PC-9 (cell line): ENCODE results near the gene HENMT1. TPM values are rescaled to one million over a fixed set of nuclear protein-coding genes. Genes with fewer than 3 reads are reported as not detected.
"Not testable (repeated sequence)": the region's sequence is repeated elsewhere in the genome, so short reads cannot be mapped to it uniquely, and the experiment has no call there.

Experiments
- BruUV-seq: library from RNA; stranded (reverse); fragments of 400-500 nt; replicated peaks from 2 replicates; lab custom pipeline; 2021; lab: Mats Ljungman, UMichigan
- CTCF ChIA-PET: fragments of 300-600 bp; sonication (Branson Sonifier 250); formaldehyde crosslinking; loops from one replicate; lab custom pipeline; 2022; ENCODE audit warnings: antibody characterized with exemption; lab: Charles Lee
- POLR2A ChIA-PET: fragments of 300-600 bp; sonication (Branson Sonifier 250); formaldehyde crosslinking; loops from one replicate; lab custom pipeline; 2022; ENCODE audit warnings: antibody characterized with exemption; ENCODE audit not compliant: unreplicated experiment; lab: Charles Lee
- DNase-seq, 2 experiments: peaks; one replicate each; pipeline versions ENCODE4 v3.0.0 to v3.0.0-alpha.2; 2015 to 2022; ENCODE audit warnings: mixed read lengths in 1 of 2
- H2AFZ ChIP-seq: fragments of 200-600 bp; sonication (generic); 2 replicates; pipeline ENCODE4 v1.8.1; 2017; ENCODE audit warnings: antibody characterized with exemption
- H3F3A ChIP-seq: fragments of 200-600 bp; sonication (generic); 2 replicates; pipeline ENCODE4 v1.8.1; 2017; ENCODE audit warnings: antibody characterized with exemption, mild to moderate bottlenecking, low read depth; ENCODE audit not compliant: insufficient read depth
- H3K27ac ChIP-seq: fragments of 200-600 bp; sonication (generic); 2 replicates; pipeline ENCODE4 v1.6.1; 2016; ENCODE audit warnings: mixed run types
- H3K27me3 ChIP-seq: fragments of 200-600 bp; sonication (generic); 2 replicates; pipeline ENCODE4 v1.6.1; 2016; ENCODE audit warnings: low read depth, mixed run types; ENCODE audit not compliant: insufficient read depth
- H3K36me3 ChIP-seq: fragments of 200-600 bp; sonication (generic); 2 replicates; pipeline ENCODE4 v1.6.1; 2016; ENCODE audit warnings: low read depth, mixed run types
- H3K4me1 ChIP-seq: fragments of 200-600 bp; sonication (generic); replicated peaks from 2 replicates; pipeline ENCODE4 v1.6.1; 2016; ENCODE audit warnings: mixed run types; ENCODE audit not compliant: insufficient read depth
- H3K4me2 ChIP-seq: fragments of 200-600 bp; sonication (generic); 2 replicates; pipeline ENCODE4 v1.6.1; 2017; ENCODE audit warnings: mixed run types
- H3K4me3 ChIP-seq: fragments of 200-600 bp; sonication (generic); 2 replicates; pipeline ENCODE4 v1.6.1; 2016; ENCODE audit warnings: mixed run types
- H3K79me2 ChIP-seq: fragments of 200-600 bp; sonication (generic); 2 replicates; pipeline ENCODE4 v1.6.1; 2017; ENCODE audit warnings: low read depth, mixed run types
- H3K9me2 ChIP-seq: fragments of 200-600 bp; sonication (generic); 2 replicates; pipeline ENCODE4 v1.8.1; 2017; ENCODE audit warnings: mild to moderate bottlenecking; ENCODE audit not compliant: insufficient read depth
- H3K9me3 ChIP-seq: fragments of 200-600 bp; sonication (generic); 2 replicates; pipeline ENCODE4 v1.8.1; 2016; ENCODE audit warnings: low read depth; ENCODE audit not compliant: insufficient read depth
- H4K20me1 ChIP-seq: fragments of 200-600 bp; sonication (generic); 2 replicates; pipeline ENCODE4 v1.8.1; 2017; ENCODE audit not compliant: insufficient read depth
- EZH2 ChIP-seq: fragments of 200-600 bp; sonication (generic); IDR thresholded peaks from 2 replicates; pipeline ENCODE4 v1.8.0; 2017; ENCODE audit warnings: antibody characterized with exemption, low read depth
- intact Hi-C: fragments of 100-400 bp; cut with micrococcal nuclease; formaldehyde crosslinking; loops from one replicate; pipeline ENCODE4 v1.10.0; 2022; ENCODE audit not compliant: unreplicated experiment
- total RNA-seq: library from RNA; stranded (reverse); gene quantifications from 2 replicates; pipeline ENCODE4 v1.2.3, GENCODE V29; 2021
- TF ChIP-seq, protein P1 (sequence below): fragments of 200-600 bp; sonication (generic); conservative IDR thresholded peaks from 2 replicates; pipeline ENCODE4 v1.6.1; 2017; ENCODE audit warnings: mixed run types, antibody characterized with exemption, mild to moderate bottlenecking, moderate library complexity

HENMT1 gene
- total RNA-seq, 1 experiment from 2014 or later, result 17.9 TPM

DNA sequence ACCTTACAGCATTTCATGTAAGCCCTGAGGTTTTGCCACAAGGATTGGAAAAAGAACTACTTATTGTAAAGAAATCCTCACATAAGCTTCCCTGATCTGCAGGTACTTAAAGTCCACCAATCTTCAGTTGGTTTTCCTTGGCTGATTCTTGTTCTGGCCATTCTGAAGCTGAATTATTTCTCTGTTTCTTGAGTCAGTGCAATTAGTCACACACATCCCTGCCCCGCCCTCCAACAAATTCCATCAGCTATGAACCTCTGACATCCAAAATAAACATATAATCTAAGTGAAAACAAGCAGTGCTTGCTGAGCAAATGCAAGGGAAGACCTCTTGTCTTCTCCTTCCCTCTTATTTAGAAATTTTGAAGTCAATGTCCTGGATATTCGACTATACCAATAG, 43.6 kb upstream of the HENMT1 start:
- H3K4me3 ChIP-seq, result no peak overlapping the region
- intact Hi-C loops, result no loop called here
- H3K4me2 ChIP-seq, result peak overlapping the region; percentile 17
- H3F3A ChIP-seq, result peaks cover 46% of the 10 kb centered on the region
- BruUV-seq, result no TSS peak
- DNase-seq, result peak; percentile 24 to 77
- H3K9me2 ChIP-seq, result no peaks in the 10 kb centered on the region
- H3K4me1 ChIP-seq, result peaks cover 15% of the 10 kb centered on the region
- CTCF ChIA-PET, result no interaction called here
- H3K9me3 ChIP-seq, result no peaks in the 10 kb centered on the region
- H3K79me2 ChIP-seq, result no peaks in the 10 kb centered on the region
- H3K27ac ChIP-seq, result 0 out of 2 replicates have a peak overlapping the region, but pooled peaks have one; percentile 6
- no peaks in the 10 kb centered on the region for H3K27me3 ChIP-seq
- no peak for TF ChIP-seq EZH2
- TF ChIP-seq, protein P1, sequence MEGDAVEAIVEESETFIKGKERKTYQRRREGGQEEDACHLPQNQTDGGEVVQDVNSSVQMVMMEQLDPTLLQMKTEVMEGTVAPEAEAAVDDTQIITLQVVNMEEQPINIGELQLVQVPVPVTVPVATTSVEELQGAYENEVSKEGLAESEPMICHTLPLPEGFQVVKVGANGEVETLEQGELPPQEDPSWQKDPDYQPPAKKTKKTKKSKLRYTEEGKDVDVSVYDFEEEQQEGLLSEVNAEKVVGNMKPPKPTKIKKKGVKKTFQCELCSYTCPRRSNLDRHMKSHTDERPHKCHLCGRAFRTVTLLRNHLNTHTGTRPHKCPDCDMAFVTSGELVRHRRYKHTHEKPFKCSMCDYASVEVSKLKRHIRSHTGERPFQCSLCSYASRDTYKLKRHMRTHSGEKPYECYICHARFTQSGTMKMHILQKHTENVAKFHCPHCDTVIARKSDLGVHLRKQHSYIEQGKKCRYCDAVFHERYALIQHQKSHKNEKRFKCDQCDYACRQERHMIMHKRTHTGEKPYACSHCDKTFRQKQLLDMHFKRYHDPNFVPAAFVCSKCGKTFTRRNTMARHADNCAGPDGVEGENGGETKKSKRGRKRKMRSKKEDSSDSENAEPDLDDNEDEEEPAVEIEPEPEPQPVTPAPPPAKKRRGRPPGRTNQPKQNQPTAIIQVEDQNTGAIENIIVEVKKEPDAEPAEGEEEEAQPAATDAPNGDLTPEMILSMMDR, result no peak
- H4K20me1 ChIP-seq, result peaks cover 14% of the 10 kb centered on the region
- peaks cover 20% of the 10 kb centered on the region; the same call in 1 of the 2 replicates for H3K36me3 ChIP-seq
- POLR2A ChIA-PET, result interaction anchor here (0.7 kb wide), 1 partner anchor 90 kb away, joined by 3 read pairs; no protein-coding TSS in a partner anchor
- no peak overlapping the region for H2AFZ ChIP-seq

DNA sequence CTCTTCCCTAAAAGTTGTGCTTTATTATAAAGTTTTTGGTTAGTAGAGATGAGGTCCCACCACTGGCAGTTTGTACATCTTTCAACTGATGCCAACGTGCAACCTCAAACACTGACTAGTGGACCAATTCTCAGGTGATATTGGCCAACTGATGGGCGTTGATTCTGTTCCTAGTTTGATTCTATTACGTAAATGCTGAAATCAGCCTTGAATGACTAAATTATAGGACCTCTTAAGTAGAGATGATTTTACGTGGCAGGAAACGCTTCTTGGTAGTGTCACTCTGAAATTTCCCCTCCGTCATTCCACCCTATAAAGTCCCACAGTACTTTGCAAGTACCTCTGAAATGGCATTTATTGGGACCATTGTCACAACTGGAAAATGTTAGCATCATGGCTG, 43.0 kb upstream of the HENMT1 start:
- BruUV-seq, result no TSS peak

DNA sequence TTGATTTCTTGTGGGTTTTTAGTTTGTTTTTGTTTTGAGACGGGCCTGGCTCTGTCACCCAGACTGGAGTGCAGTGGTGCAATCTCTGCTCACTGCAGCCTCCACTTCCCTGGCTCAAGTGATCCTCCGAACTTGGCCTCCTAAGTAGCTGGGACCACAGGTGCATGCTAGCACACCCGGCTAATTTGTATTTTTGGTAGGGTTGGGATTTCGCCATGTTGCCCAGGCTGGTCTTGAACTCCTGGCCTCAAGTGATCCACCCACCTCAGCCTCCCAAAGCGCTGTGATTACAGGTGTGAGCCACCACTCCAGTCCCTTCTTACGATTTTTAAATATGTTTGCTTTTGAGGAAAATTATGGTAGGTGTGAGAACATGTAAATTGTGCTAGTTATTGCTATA, 41.2 kb upstream of the HENMT1 start:
- H3K9me3 ChIP-seq, H2AFZ ChIP-seq, H3K4me3 ChIP-seq, intact Hi-C loops, H3K79me2 ChIP-seq, DNase-seq, H3K4me2 ChIP-seq, H3K27me3 ChIP-seq, POLR2A ChIA-PET, BruUV-seq, H3K27ac ChIP-seq, CTCF ChIA-PET, H3K9me2 ChIP-seq: not testable (repeated sequence)
- Histone ChIP-seq H3F3A (peaks cover 69% of the 10 kb centered on the region), H4K20me1 (peaks cover 26% of the 10 kb centered on the region), H3K4me1 (peaks cover 15% of the 10 kb centered on the region), H3K36me3 (peaks cover 42% of the 10 kb centered on the region)

More for the DNA sequence above, 43.0 kb upstream of the HENMT1 start:
- Histone ChIP-seq H3K9me2 (no peaks in the 10 kb centered on the region), H4K20me1 (peaks cover 14% of the 10 kb centered on the region), H3K79me2 (no peaks in the 10 kb centered on the region), H3K9me3 (no peaks in the 10 kb centered on the region), H3K27me3 (no peaks in the 10 kb centered on the region), H2AFZ (no peak overlapping the region), H3F3A (peaks cover 52% of the 10 kb centered on the region), H3K4me1 (peaks cover 15% of the 10 kb centered on the region), H3K27ac (0 out of 2 replicates have a peak overlapping the region, but pooled peaks have one; percentile 6), H3K4me2 (peak overlapping the region; percentile 17), H3K36me3 (peaks cover 24% of the 10 kb centered on the region), H3K4me3 (no peak overlapping the region)
- intact Hi-C loops, result no loop called here
- ChIA-PET CTCF (no interaction called here), POLR2A (interaction anchor here (0.7 kb wide), 1 partner anchor 90 kb away, joined by 3 read pairs; no protein-coding TSS in a partner anchor)
- no peak for DNase-seq
- TF ChIP-seq, protein P1, result no peak
- no peak for TF ChIP-seq EZH2
